ENCODE data around the gene PDE4B. TPM values are rescaled to one million over a fixed set of nuclear protein-coding genes. Genes with fewer than 3 reads are reported as not detected.

PDE4B gene
- total RNA-seq, 2 experiments from 2014 or later = 2.4 to 3.1 TPM

DNA sequence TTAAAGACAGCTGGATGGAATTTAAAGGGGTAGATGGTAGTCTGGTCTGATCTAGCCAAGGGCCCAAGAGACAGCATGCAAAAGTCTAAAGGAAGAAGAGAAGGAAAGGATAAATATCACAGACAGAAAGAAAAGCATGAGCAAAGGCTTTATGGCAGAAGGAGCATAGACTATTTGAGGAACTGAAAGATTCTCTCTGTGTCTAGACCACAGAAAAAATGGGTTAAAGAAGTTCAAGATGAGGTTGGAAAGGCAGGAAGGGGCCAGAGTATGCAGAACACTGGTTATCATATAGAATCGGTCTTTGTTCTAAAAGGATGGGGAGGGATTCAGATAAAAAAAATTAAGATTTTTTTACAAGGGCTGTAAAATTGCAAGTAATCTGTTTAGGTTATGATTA lies 604.5 kb downstream of the PDE4B start:
- no peak overlapping the region for H3K4me3 ChIP-seq (ENCODE audit: low read depth, low read length, poor library complexity, severe bottlenecking)
- H4K20me1 ChIP-seq (ENCODE audit: insufficient read depth, low read length) = no peaks in the 10 kb centered on the region
- H3K4me2 ChIP-seq (ENCODE audit: low read length) = peak overlapping the region; percentile 48
- H3K9me3 ChIP-seq (ENCODE audit: low read length) = no peaks in the 10 kb centered on the region
- ChIA-PET CTCF (ENCODE audit: unreplicated experiment) (no interaction called here), POLR2A (interaction anchor here (2.6 kb wide), 1 partner anchor 10 kb away, joined by 8 read pairs; no protein-coding TSS in a partner anchor)
- no peaks in the 10 kb centered on the region for H3K36me3 ChIP-seq (ENCODE audit: insufficient read depth, low read length)
- H2AFZ ChIP-seq (ENCODE audit: low read length) = peak overlapping the region; percentile 9; the same call in 1 of the 2 replicates
- H3K79me2 ChIP-seq (ENCODE audit: insufficient read depth, low read depth, low read length) = no peaks in the 10 kb centered on the region
- TF ChIP-seq, protein P1, sequence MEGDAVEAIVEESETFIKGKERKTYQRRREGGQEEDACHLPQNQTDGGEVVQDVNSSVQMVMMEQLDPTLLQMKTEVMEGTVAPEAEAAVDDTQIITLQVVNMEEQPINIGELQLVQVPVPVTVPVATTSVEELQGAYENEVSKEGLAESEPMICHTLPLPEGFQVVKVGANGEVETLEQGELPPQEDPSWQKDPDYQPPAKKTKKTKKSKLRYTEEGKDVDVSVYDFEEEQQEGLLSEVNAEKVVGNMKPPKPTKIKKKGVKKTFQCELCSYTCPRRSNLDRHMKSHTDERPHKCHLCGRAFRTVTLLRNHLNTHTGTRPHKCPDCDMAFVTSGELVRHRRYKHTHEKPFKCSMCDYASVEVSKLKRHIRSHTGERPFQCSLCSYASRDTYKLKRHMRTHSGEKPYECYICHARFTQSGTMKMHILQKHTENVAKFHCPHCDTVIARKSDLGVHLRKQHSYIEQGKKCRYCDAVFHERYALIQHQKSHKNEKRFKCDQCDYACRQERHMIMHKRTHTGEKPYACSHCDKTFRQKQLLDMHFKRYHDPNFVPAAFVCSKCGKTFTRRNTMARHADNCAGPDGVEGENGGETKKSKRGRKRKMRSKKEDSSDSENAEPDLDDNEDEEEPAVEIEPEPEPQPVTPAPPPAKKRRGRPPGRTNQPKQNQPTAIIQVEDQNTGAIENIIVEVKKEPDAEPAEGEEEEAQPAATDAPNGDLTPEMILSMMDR (conservative IDR thresholded peaks at IDR 0.05; ENCODE audit: low read length) = no peak
- no peak for TF ChIP-seq EZH2phosphoT487 (IDR thresholded peaks at IDR 0.05; ENCODE audit: borderline replicate concordance, low read depth, low read length)
- no peaks in the 10 kb centered on the region for H3K9me2 ChIP-seq (ENCODE audit: insufficient read depth, low read length)
- intact Hi-C loops (cut with micrococcal nuclease; ENCODE audit: unreplicated experiment) = loop anchor here (2.0 kb wide), 1 partner anchor 16 kb away; no protein-coding TSS in a partner anchor
- H3K27ac ChIP-seq (ENCODE audit: low read depth, low read length, poor library complexity, severe bottlenecking) = peak overlapping the region; percentile 29
- peaks cover 85% of the 10 kb centered on the region for H3K4me1 ChIP-seq (ENCODE audit: insufficient read depth, low read length, poor library complexity, severe bottlenecking)
- BruUV-seq (replicated peaks) = no TSS peak
- peak; percentile 73 for DNase-seq (ENCODE audit: low spot score)

DNA sequence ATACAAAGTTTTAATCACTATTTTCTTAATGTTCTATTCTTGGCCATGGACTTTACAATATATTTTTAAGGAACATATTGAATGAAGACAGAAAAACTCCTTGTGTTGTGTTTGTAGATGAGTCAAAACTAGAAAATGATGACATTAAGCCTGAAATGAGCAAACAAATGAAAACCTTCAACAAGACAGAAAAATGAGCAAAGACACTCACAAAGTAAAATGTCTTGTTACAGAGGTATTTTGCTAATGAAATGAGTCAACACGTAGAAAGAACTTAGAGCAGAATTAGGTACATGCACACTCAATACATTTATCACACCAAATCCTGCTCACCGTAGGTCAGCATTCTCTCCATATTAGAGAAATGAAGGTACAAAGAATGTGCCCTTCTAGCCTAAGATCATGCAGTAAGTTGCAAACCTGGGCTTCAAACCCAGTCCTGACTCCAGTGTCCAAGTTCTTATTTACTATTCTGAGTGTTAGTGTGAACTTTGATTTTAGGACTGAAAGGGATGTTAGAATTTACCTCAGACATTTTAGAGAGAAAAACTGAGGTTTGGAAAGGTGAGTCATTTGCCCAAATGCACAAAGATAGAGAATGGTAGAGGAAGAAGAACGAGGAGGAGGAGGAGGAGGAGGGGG lies 607.3 kb downstream of the PDE4B start:
- Histone ChIP-seq H3K4me3 (ENCODE audit: low read depth, low read length, poor library complexity, severe bottlenecking) (no peak overlapping the region), H4K20me1 (ENCODE audit: insufficient read depth, low read length) (no peaks in the 10 kb centered on the region), H3K79me2 (ENCODE audit: insufficient read depth, low read depth, low read length) (no peaks in the 10 kb centered on the region), H3K27ac (ENCODE audit: low read depth, low read length, poor library complexity, severe bottlenecking) (peak overlapping the region; percentile 93), H3K4me1 (ENCODE audit: insufficient read depth, low read length, poor library complexity, severe bottlenecking) (peaks cover 97% of the 10 kb centered on the region), H2AFZ (ENCODE audit: low read length) (peak overlapping the region; percentile 64; the same call in 1 of the 2 replicates), H3K9me3 (ENCODE audit: low read length) (no peaks in the 10 kb centered on the region), H3K36me3 (ENCODE audit: insufficient read depth, low read length) (no peaks in the 10 kb centered on the region), H3K9me2 (ENCODE audit: insufficient read depth, low read length) (no peaks in the 10 kb centered on the region), H3K4me2 (ENCODE audit: low read length) (peak overlapping the region; percentile 35)
- DNase-seq (ENCODE audit: low spot score) = no peak
- TF ChIP-seq, protein P1 (conservative IDR thresholded peaks at IDR 0.05; ENCODE audit: low read length) = no peak
- TF ChIP-seq EZH2phosphoT487 (IDR thresholded peaks at IDR 0.05; ENCODE audit: borderline replicate concordance, low read depth, low read length) = no peak
- BruUV-seq (replicated peaks) = no TSS peak
- intact Hi-C loops (cut with micrococcal nuclease; ENCODE audit: unreplicated experiment) = no loop called here
- POLR2A ChIA-PET = interaction anchor here (1.4 kb wide), 1 partner anchor 124 kb away, joined by 4 read pairs; no protein-coding TSS in a partner anchor
- CTCF ChIA-PET (ENCODE audit: unreplicated experiment) = no interaction called here

DNA sequence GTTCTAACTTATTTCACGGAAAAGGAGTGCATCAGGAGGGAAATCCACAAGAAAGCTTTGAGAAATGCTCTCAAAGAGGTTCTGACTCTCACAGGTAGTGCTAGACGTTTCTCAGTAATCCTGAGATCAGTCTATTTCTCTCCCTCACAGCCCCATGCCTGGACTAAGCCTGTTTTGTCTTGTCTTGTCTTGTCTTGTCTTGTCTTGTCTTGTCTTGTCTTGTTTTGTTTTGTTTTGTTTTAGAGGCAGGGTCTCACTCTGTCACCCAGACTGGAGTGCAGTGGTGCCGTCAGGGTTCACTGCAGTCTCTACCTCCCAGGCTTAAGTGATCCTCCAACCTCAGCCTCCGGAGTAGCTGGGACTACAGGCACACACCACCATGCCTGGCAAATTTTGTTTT lies 608.0 kb downstream of the PDE4B start:
- no peaks in the 10 kb centered on the region for H3K9me3 ChIP-seq (ENCODE audit: low read length)
- TF ChIP-seq, protein P1 (conservative IDR thresholded peaks at IDR 0.05; ENCODE audit: low read length) = no peak
- TF ChIP-seq EZH2phosphoT487 (IDR thresholded peaks at IDR 0.05; ENCODE audit: borderline replicate concordance, low read depth, low read length) = no peak
- H3K27ac ChIP-seq (ENCODE audit: low read depth, low read length, poor library complexity, severe bottlenecking) = peak overlapping the region; percentile 93
- no peaks in the 10 kb centered on the region for H3K9me2 ChIP-seq (ENCODE audit: insufficient read depth, low read length)
- H3K4me2 ChIP-seq (ENCODE audit: low read length) = peak overlapping the region; percentile 90
- peaks cover 90% of the 10 kb centered on the region for H3K4me1 ChIP-seq (ENCODE audit: insufficient read depth, low read length, poor library complexity, severe bottlenecking)
- no peaks in the 10 kb centered on the region for H3K36me3 ChIP-seq (ENCODE audit: insufficient read depth, low read length)
- H3K79me2 ChIP-seq (ENCODE audit: insufficient read depth, low read depth, low read length) = no peaks in the 10 kb centered on the region
- ChIA-PET POLR2A (interaction anchor here (2.1 to 2.4 kb wide), 2 partner anchors 25 to 57 kb away, joined by 16 to 20 read pairs; no protein-coding TSS in a partner anchor), CTCF (ENCODE audit: unreplicated experiment) (no interaction called here)
- peak; percentile 34 for DNase-seq (ENCODE audit: low spot score)
- H2AFZ ChIP-seq (ENCODE audit: low read length) = peak overlapping the region; percentile 69; the same call in 1 of the 2 replicates
- intact Hi-C loops (cut with micrococcal nuclease; ENCODE audit: unreplicated experiment) = no loop called here
- H4K20me1 ChIP-seq (ENCODE audit: insufficient read depth, low read length) = no peaks in the 10 kb centered on the region
- no peak overlapping the region for H3K4me3 ChIP-seq (ENCODE audit: low read depth, low read length, poor library complexity, severe bottlenecking)
- BruUV-seq (replicated peaks) = no TSS peak
